Ovary (tissue), 9 donors: ENCODE measurements around the gene ARSA. TPM values are rescaled to one million over a fixed set of nuclear protein-coding genes. Genes with fewer than 3 reads are reported as not detected.

ENCODE experiments used
- DNase-seq, 5 donors: peaks; one replicate each; pipeline ENCODE4 v3.0.0-alpha.2; 2019 to 2020
- H3K27ac ChIP-seq, 2 donors: fragments of 200-600 bp; one replicate each; pipeline versions ENCODE4 v1.5.1 to v1.8.0; 2019 to 2022
- H3K27me3 ChIP-seq: fragments of 200-600 bp; one replicate; pipeline ENCODE4 v1.8.0; 2022
- H3K36me3 ChIP-seq: fragments of 200-600 bp; sonication (generic); one replicate; pipeline ENCODE4 v1.5.1; 2019
- H3K4me1 ChIP-seq: one replicate; pipeline ENCODE4 v1.8.1; 2013; ENCODE audit warnings: mild to moderate bottlenecking, moderate library complexity; ENCODE audit not compliant: insufficient read depth
- H3K4me3 ChIP-seq: fragments of 200-600 bp; sonication (generic); one replicate; pipeline ENCODE4 v1.5.1; 2017
- H3K9me3 ChIP-seq, 2 donors: fragments of 200-600 bp in 1 of 2; sonication (generic) in 1 of 2; one replicate each; pipeline versions ENCODE4 v1.5.1 to v1.8.1; 2013 to 2019; ENCODE audit warnings: mild to moderate bottlenecking in 1 of 2, moderate library complexity in 1 of 2
- EP300 ChIP-seq: sonication (generic); formaldehyde crosslinking; IDR thresholded peaks from one replicate; pipeline ENCODE4 v1.6.1; 2017; ENCODE audit warnings: antibody characterized with exemption
- POLR2A ChIP-seq: fragments of 450-650 bp; IDR thresholded peaks from one replicate; pipeline ENCODE4 v1.6.1; 2017; ENCODE audit warnings: antibody characterized with exemption, mild to moderate bottlenecking, moderate library complexity
- WGBS, 3 donors: extraction: QIAGEN DNeasy Blood & Tissue Kit in 1 of 3; methylation state at CpG; one replicate each; pipeline versions ENCODE4 v1.1.5 to v1.1.7; 2013 to 2017; 5-methylcytosine and 5-hydroxymethylcytosine counted together
- intact Hi-C, 4 donors: fragments of 100-400 bp; cut with DNase I; formaldehyde crosslinking; loops; one replicate each; pipeline versions ENCODE4 v1.11.0 to v1.15.1; 2022 to 2023
- polyA plus RNA-seq, 2 donors: library from polyadenylated mRNA; stranded (reverse); fragments of 200-250 nt in 1 of 2; fragments of 350-450 nt in 1 of 2; fragmentation: Illumina TruSeq in 1 of 2; extraction: RNeasy Lipid Tissue Mini Kit (QIAGEN cat#74804) in 1 of 2; gene quantifications; one replicate each; pipeline ENCODE4 v1.2.3, GENCODE V29; 2013 to 2014
- total RNA-seq, 7 donors: library from RNA; depleted of rRNA in 2 of 7; stranded (reverse); fragments of >200 nt in 2 of 7; fragmentation: NEBNext Ultra II Directional in 3 of 7; extraction: Animal tissue kit (Norgen Biotek cat#: 25700) in 3 of 7; gene quantifications; one replicate each; pipeline versions ENCODE4 v1.1.0 to v1.2.4, GENCODE V29; 2016 to 2023
- TF ChIP-seq, protein P1 (sequence below), 3 donors: fragments of 450-650 bp in 2 of 3; fragments of 200-600 bp in 1 of 3; IDR thresholded peaks; one replicate each; pipeline versions ENCODE4 v1.5.1 to v1.8.0; 2016 to 2022; ENCODE audit warnings: antibody characterized with exemption in 3 of 3, mild to moderate bottlenecking in 1 of 3
- donor health status: DM: no; HTN: no; CAD: no; lungs with moderate emphysema.
- donor health status: DM: no; HTN: no; CAD: no.
- donor health status: Bipolar disorder and iron deficiency.
- donor health status: DM: yes; HTN: yes; CAD: no.
- donor health status: DM: no; HTN: no; CAD: no.
- donor health status: DM: yes; HTN: yes; CAD: no.

The ARSA gene
- total and polyA plus RNA-seq, 9 donors: 2.1 to 51.6 (median 13.1) TPM

DNA sequence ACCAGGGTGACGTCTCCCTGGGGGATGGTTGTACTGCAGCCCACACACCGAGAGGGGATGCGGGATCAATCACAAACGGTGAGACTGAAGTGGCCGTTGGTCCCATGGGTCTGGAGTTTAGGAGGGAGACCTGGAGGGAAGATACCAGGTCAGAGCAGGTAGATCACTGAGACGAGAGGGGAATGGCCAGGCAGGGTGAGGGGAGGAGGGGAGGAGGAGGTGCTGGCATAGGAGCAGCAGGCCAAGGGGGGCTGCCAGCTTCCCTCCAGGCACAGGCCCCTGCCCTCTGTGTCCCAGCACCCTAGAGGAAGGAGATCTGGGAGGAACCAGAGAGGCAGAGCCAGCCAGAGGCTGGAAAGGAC is 20.3 kb downstream of the ARSA start:
- TF ChIP-seq POLR2A: no peak
- TF ChIP-seq EP300: no peak
- TF ChIP-seq, protein P1, sequence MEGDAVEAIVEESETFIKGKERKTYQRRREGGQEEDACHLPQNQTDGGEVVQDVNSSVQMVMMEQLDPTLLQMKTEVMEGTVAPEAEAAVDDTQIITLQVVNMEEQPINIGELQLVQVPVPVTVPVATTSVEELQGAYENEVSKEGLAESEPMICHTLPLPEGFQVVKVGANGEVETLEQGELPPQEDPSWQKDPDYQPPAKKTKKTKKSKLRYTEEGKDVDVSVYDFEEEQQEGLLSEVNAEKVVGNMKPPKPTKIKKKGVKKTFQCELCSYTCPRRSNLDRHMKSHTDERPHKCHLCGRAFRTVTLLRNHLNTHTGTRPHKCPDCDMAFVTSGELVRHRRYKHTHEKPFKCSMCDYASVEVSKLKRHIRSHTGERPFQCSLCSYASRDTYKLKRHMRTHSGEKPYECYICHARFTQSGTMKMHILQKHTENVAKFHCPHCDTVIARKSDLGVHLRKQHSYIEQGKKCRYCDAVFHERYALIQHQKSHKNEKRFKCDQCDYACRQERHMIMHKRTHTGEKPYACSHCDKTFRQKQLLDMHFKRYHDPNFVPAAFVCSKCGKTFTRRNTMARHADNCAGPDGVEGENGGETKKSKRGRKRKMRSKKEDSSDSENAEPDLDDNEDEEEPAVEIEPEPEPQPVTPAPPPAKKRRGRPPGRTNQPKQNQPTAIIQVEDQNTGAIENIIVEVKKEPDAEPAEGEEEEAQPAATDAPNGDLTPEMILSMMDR (IDR thresholded peaks at IDR 0.05): no peak
- H3K9me3 ChIP-seq: no peaks in the 10 kb centered on the region
- no peak for DNase-seq
- no peaks in the 10 kb centered on the region for H3K36me3 ChIP-seq
- no peaks in the 10 kb centered on the region for H3K27me3 ChIP-seq
- no peak overlapping the region for H3K4me3 ChIP-seq
- intact Hi-C loops: no loop called here
- 75 to 83% (median 79%) methylated on average over 6 of the region's 6 CpGs for WGBS, 3 donors
- H3K27ac ChIP-seq: no peak overlapping the region
- no peaks in the 10 kb centered on the region for H3K4me1 ChIP-seq

DNA sequence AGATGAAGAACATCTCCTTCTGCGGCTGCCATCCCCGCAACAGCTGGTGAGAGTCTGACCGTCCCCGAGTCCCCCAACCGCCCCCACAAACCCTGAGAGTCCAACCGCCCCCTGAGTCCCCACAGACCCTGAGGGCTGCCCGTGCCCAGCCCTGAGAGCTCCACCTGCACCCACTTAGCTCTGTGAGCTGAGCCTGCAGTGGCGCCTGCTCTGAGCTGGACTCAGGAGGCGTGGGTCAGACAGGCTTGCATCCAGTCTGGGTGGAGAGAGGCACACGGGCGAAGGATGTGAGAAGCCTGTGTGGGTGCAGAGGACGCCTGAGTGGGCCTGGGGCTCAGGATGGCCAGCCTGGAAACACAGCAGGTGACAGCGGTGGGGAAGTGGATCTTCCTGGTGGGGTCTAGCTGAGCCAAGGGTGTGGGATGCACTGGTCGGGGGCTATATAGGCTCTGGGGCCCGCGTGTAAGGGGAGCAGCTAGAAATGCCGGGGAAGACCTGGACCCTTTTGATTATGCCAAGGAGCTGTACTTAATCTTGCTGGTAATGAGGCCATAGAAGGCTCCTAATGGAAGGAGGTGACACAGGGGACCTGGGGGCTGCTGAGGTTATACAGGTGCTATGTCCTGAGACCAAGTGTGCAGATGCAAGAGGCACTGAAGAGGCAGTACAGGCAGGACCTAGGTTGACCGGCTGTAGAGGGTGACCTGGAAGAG is 20.9 kb downstream of the ARSA start:
- DNase-seq: no peak
- Histone ChIP-seq H3K36me3 (no peaks in the 10 kb centered on the region), H3K4me3 (no peak overlapping the region), H3K9me3 (no peaks in the 10 kb centered on the region), H3K27me3 (no peaks in the 10 kb centered on the region), H3K4me1 (no peaks in the 10 kb centered on the region), H3K27ac (no peak overlapping the region)
- TF ChIP-seq, protein P1 (IDR thresholded peaks at IDR 0.05): no peak
- TF ChIP-seq POLR2A (no peak), EP300 (no peak)
- intact Hi-C loops: no loop called here
- WGBS, 3 donors: 75 to 85% (median 77%) methylated on average over 17 to 18 of the region's 18 CpGs

GRCh38 chr22:50606165-50606945 is 21.6 kb downstream of the ARSA start:
- H3K27ac ChIP-seq: no peak overlapping the region
- intact Hi-C loops: no loop called here
- TF ChIP-seq EP300 (no peak), POLR2A (no peak)
- TF ChIP-seq, protein P1 (IDR thresholded peaks at IDR 0.05): no peak
- no peaks in the 10 kb centered on the region for H3K36me3 ChIP-seq
- H3K4me1 ChIP-seq: no peaks in the 10 kb centered on the region
- DNase-seq: no peak
- H3K9me3 ChIP-seq: no peaks in the 10 kb centered on the region
- no peaks in the 10 kb centered on the region for H3K27me3 ChIP-seq
- H3K4me3 ChIP-seq: no peak overlapping the region
- WGBS, 3 donors: 76 to 82% (median 81%) methylated on average over 19 of the region's 19 CpGs

DNA sequence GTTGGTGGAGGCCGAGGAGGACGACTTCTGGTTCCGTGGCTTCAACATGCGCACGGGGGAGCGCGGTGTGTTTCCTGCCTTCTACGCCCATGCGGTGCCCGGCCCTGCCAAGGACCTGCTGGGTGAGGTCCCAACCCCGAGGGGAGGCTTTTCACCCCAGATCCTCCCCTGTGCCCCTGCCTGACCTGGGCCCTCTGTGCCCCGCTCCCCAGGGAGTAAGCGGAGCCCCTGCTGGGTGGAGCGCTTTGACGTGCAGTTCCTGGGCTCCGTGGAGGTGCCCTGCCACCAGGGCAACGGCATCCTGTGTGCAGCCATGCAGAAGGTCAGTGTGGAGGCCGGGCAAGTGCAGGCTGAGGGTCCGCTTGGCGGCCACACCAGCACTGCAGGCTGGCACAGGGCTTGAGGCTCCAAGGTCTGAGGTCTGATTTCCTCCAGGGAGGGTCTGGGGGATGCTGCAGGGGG is 22.3 kb downstream of the ARSA start:
- Histone ChIP-seq H3K4me3 (no peak overlapping the region), H3K36me3 (no peaks in the 10 kb centered on the region), H3K27ac (no peak overlapping the region), H3K9me3 (no peaks in the 10 kb centered on the region), H3K4me1 (no peaks in the 10 kb centered on the region), H3K27me3 (no peaks in the 10 kb centered on the region)
- no peak for DNase-seq
- intact Hi-C loops: no loop called here
- WGBS, 3 donors: 83 to 90% (median 89%) methylated on average over 20 of the region's 20 CpGs
- TF ChIP-seq EP300 (no peak), POLR2A (no peak)
- TF ChIP-seq, protein P1 (IDR thresholded peaks at IDR 0.05): no peak
